Pancreas (tissue), 10 donors: ENCODE results near the gene RAI1. TPM values are rescaled to one million over a fixed set of nuclear protein-coding genes. Genes with fewer than 3 reads are reported as not detected.

ENCODE experiments used
- ATAC-seq, 4 donors: fragments of 200-7000 bp; cut with Tn5 transposase; one replicate each; pipeline versions ENCODE4 v1.8.0 to v1.9.1; 2020; ENCODE audit warnings: mild to moderate bottlenecking in 4 of 4, moderate library complexity in 4 of 4
- DNase-seq, 6 donors: peaks; one replicate each; pipeline ENCODE4 v3.0.0-alpha.2; 2020
- FAIRE-seq: peaks from 2 replicates; lab custom pipeline; 2012; peaks lifted over from hg19 to GRCh38; lab: Jason Lieb, UNC
- H3K27ac ChIP-seq, 4 donors: fragments of 200-600 bp; sonication (generic); 1 replicate in 3 of 4; 2 replicates in 1 of 4; pipeline versions ENCODE4 v1.5.0 to v1.8.0; 2020
- H3K27me3 ChIP-seq, 4 donors: fragments of 200-600 bp; one replicate each; pipeline ENCODE4 v1.8.0; 2021
- H3K36me3 ChIP-seq, 3 donors: fragments of 200-600 bp; sonication (generic) in 1 of 3; one replicate each; pipeline versions ENCODE4 v1.5.0 to v1.8.0; 2020 to 2021
- H3K4me1 ChIP-seq, 3 donors: fragments of 200-600 bp; one replicate each; pipeline ENCODE4 v1.8.0; 2021
- H3K4me3 ChIP-seq, 4 donors: fragments of 200-600 bp; sonication (generic) in 2 of 4; one replicate each; pipeline versions ENCODE4 v1.5.0 to v1.8.0; 2020 to 2021
- H3K9me3 ChIP-seq, 4 donors: fragments of 200-600 bp; one replicate each; pipeline ENCODE4 v1.8.0; 2021
- WGBS, 2 donors: extraction: QIAGEN DNeasy Blood & Tissue Kit; methylation state at CpG; one replicate each; pipeline ENCODE4 v1.1.7; 2013; 5-methylcytosine and 5-hydroxymethylcytosine counted together
- intact Hi-C, 3 donors: fragments of 100-400 bp; cut with DNase I; formaldehyde crosslinking; loops; one replicate each; pipeline versions ENCODE4 v1.11.1 to v1.14.2; 2022
- polyA plus RNA-seq, 2 donors: library from polyadenylated mRNA; stranded (reverse); fragments of 200-250 nt; gene quantifications; one replicate each; pipeline ENCODE4 v1.2.3, GENCODE V29; 2013
- total RNA-seq, 6 donors: library from RNA; stranded (reverse); fragmentation: NEBNext Ultra II Directional in 4 of 6; extraction: Animal tissue kit (Norgen Biotek cat#: 25700) in 4 of 6; gene quantifications; one replicate each; pipeline versions ENCODE4 v1.2.1 to v1.2.4, GENCODE V29; 2021 to 2023
- TF ChIP-seq, protein P1 (sequence below), 4 donors: fragments of 200-600 bp; sonication (generic) in 3 of 4; IDR thresholded peaks; one replicate each; pipeline versions ENCODE4 v1.5.0 to v1.8.0; 2021; ENCODE audit warnings: antibody characterized with exemption in 4 of 4
- donor health status: healthy with polysubstance abuse.
- donor health status: DM: no; HTN: no; CAD: no; lungs with moderate emphysema.
- donor health status: DM: no; HTN: no; CAD: no.
- donor health status: control.
- donor health status: control.
- donor health status: Bipolar disorder and iron deficiency.
- donor health status: DM: yes; HTN: yes; CAD: no.
- donor health status: DM: no; HTN: no; CAD: no.
- donor health status: DM: no; HTN: no; CAD: no.
- donor health status: DM: yes; HTN: yes; CAD: no.

The RAI1 gene
- total and polyA plus RNA-seq, 8 donors: 12.1 to 23.9 (median 16.7) TPM

DNA sequence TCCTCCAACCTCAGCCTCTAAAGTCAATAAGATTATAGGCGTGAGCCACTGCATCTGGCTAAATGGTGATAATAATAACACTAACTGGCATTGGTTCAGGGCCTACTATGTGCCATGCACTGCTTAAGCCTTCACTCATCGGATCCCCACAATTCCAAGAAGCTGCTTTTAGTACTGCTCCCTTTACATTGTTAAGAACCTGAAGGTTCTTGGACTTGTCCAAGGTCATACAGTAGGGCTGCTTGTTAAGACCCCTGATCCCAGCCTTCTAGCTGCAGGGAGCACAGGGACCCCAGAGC, 149.0 kb downstream of the RAI1 start:
- no peaks in the 10 kb centered on the region for H3K9me3 ChIP-seq
- peaks cover 2 to 16% (median 3%) of the 10 kb centered on the region in 3 donors for H3K4me1 ChIP-seq
- DNase-seq: no peak
- H3K27ac ChIP-seq: no peak overlapping the region
- intact Hi-C loops: no loop called here
- no peaks in the 10 kb centered on the region for H3K36me3 ChIP-seq
- ATAC-seq: no peak
- 64 to 70% methylated on average over 2 of the region's 2 CpGs for WGBS, 2 donors
- TF ChIP-seq, protein P1, sequence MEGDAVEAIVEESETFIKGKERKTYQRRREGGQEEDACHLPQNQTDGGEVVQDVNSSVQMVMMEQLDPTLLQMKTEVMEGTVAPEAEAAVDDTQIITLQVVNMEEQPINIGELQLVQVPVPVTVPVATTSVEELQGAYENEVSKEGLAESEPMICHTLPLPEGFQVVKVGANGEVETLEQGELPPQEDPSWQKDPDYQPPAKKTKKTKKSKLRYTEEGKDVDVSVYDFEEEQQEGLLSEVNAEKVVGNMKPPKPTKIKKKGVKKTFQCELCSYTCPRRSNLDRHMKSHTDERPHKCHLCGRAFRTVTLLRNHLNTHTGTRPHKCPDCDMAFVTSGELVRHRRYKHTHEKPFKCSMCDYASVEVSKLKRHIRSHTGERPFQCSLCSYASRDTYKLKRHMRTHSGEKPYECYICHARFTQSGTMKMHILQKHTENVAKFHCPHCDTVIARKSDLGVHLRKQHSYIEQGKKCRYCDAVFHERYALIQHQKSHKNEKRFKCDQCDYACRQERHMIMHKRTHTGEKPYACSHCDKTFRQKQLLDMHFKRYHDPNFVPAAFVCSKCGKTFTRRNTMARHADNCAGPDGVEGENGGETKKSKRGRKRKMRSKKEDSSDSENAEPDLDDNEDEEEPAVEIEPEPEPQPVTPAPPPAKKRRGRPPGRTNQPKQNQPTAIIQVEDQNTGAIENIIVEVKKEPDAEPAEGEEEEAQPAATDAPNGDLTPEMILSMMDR (IDR thresholded peaks at IDR 0.05): no peak
- no peak overlapping the region for H3K4me3 ChIP-seq
- no peaks in the 10 kb centered on the region for H3K27me3 ChIP-seq
- no peak for FAIRE-seq

DNA sequence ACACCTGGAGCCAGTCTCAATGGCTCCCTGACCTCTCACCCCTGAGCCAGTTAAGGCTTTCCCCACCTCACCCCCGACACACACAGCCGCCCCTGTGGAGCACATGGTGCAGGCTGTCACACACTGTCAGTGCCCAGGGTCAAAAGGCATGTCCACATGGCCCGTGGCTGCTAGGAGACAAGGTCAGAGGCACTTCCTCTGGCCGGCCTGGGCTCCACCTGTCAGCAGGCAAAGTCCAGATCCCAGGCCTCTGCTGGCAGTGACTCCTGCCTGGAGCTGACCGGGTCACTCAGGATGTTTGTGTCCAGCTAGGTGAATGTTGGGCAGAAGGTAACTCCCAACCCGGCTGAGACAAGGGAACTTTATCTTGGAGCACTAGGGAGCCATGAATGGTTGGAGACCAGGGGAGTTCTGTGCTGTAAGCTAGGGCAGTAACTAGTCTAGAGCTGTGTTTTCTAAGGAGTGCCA, 149.5 kb downstream of the RAI1 start:
- ATAC-seq (peak in 3 of 4 donors; percentile 44 to 66 (median 58)), DNase-seq (peak in 1 of 6 donors; percentile 67), FAIRE-seq (no peak)
- Histone ChIP-seq H3K27ac (peak overlapping the region in 1 of 4 donors; percentile 35), H3K9me3 (no peaks in the 10 kb centered on the region), H3K27me3 (no peaks in the 10 kb centered on the region), H3K36me3 (no peaks in the 10 kb centered on the region), H3K4me1 (peaks cover 5 to 20% (median 7%) of the 10 kb centered on the region in 3 donors), H3K4me3 (no peak overlapping the region)
- TF ChIP-seq, protein P1 (IDR thresholded peaks at IDR 0.05): no peak
- WGBS, 2 donors: 16 to 20% methylated on average over 6 of the region's 6 CpGs
- intact Hi-C loops: no loop called here

DNA sequence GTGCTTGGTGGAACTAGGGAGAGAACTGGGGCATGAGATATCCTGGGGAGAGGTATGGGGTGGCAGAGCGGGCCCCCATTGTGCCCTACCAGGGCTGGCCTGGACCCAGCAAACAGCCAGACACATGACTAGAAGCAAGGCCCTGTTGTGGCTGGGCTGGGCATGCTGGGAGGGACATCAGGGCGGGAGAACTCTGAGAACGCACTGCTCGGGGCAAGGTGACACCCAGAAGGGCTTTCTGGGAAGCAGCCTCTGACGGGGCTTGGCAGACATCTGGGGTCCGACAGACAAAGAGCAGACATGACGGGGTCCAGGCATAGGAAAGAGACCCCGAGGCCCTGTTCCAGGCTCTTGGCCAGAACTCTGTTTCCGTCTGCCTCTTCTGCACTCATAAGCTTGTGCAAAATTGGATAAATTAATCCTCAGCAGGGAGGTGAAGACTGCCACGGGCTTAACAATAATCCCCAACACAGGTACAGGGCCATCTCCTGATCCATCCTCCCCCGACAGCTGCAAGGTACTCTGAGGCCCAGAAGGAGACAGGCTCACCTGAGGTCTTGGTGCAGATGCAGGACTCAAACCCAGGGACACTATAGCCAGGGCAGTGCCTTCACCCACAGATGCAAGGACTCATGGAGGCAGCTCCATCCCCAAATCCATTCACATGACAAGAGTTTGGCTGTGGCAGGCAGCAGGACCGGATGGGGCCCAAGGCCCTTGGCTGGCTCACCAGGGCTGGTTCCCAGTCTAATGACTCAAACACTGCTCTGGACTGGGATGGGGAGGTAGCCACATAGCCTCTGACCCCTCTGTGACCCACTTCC, 150.2 kb downstream of the RAI1 start:
- intact Hi-C loops: no loop called here

DNA sequence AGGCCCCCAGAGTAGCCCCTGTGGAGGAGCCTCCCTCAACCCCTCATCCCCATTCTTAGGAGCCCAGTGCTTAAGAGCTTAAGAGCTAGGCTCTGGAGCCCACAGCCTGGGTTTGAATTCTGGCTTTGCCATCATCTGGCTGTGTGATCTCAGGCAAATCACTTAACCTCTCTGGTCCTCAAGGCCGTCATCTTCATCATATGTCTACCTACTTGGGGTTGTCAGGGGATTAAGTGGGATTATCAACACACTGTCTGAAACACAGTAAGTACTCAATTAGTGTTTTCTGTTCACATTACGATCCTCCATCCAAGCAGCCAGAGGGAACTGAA, 150.7 kb downstream of the RAI1 start:
- Histone ChIP-seq H3K4me3 (no peak overlapping the region), H3K4me1 (peaks cover 8 to 22% (median 8%) of the 10 kb centered on the region in 3 donors), H3K27ac (no peak overlapping the region), H3K36me3 (no peaks in the 10 kb centered on the region), H3K9me3 (no peaks in the 10 kb centered on the region), H3K27me3 (no peaks in the 10 kb centered on the region)
- intact Hi-C loops: no loop called here
- TF ChIP-seq, protein P1 (IDR thresholded peaks at IDR 0.05): no peak
- no peak for DNase-seq
- FAIRE-seq: no peak
- no peak for ATAC-seq
- 89 to 92% methylated on average over 2 of the region's 2 CpGs for WGBS, 2 donors

More for the DNA sequence above, 150.2 kb downstream of the RAI1 start:
- Histone ChIP-seq H3K27me3 (no peaks in the 10 kb centered on the region), H3K9me3 (no peaks in the 10 kb centered on the region), H3K4me1 (peaks cover 7 to 20% (median 8%) of the 10 kb centered on the region in 3 donors), H3K27ac (peak overlapping the region in 1 of 4 donors; percentile 35), H3K36me3 (no peaks in the 10 kb centered on the region), H3K4me3 (no peak overlapping the region)
- 73 to 79% methylated on average over 12 of the region's 12 CpGs for WGBS, 2 donors
- ATAC-seq (no peak), FAIRE-seq (no peak), DNase-seq (peak in 1 of 6 donors; percentile 56)
- TF ChIP-seq, protein P1 (IDR thresholded peaks at IDR 0.05): no peak
